NCI-H1092 treated with DMSO at 0.1 percent for 48 hours (cell line): ENCODE data around the gene HYLS1.
A peak's percentile ranks its signal among the peaks of the same experiment; 100 is the strongest.
"Not testable (repeated sequence)": the region's sequence is repeated elsewhere in the genome, so short reads cannot be mapped to it uniquely, and the experiment has no call there.

Source experiments
- DNase-seq: peaks from one replicate; lab custom pipeline; 2025; lab: John Stamatoyannopoulos, UW

The HYLS1 gene

GRCh38 chr11:125903711-125904659 is 16.5 kb downstream of the HYLS1 start, which contains the start of gene DDX25:
DDX25 (plus strand) TSS chr11:125904508; CDS start chr11:125904518, 10 bp downstream.
- DNase-seq, result peak; percentile 81

- DNase-seq, result no peak
These were observed 17.2 kb downstream of the HYLS1 start for GRCh38 chr11:125904678-125905077.

GRCh38 chr11:125910226-125910849 is 22.9 kb downstream of the HYLS1 start:
- no peak for DNase-seq

GRCh38 chr11:125914601-125915000 is 27.1 kb downstream of the HYLS1 start:
- DNase-seq, result not testable (repeated sequence)

- DNase-seq, result no peak
These were observed 29.3 kb downstream of the HYLS1 start for GRCh38 chr11:125916683-125917347.

- no peak for DNase-seq
These were observed 30.8 kb downstream of the HYLS1 start for GRCh38 chr11:125918140-125918840.

GRCh38 chr11:125921042-125921441 is 33.6 kb downstream of the HYLS1 start:
- no peak for DNase-seq

GRCh38 chr11:125922156-125922555 is 34.7 kb downstream of the HYLS1 start:
- DNase-seq, result no peak

GRCh38 chr11:125923012-125923579 is 35.6 kb downstream of the HYLS1 start:
- peak; percentile 81 for DNase-seq

- no peak for DNase-seq
These were observed 36.2 kb downstream of the HYLS1 start for GRCh38 chr11:125923633-125924032.

- no peak for DNase-seq
These were observed 37.0 kb downstream of the HYLS1 start for GRCh38 chr11:125924384-125925007.

GRCh38 chr11:125925247-125925740 is 37.8 kb downstream of the HYLS1 start:
- peak; percentile 54 for DNase-seq

GRCh38 chr11:125925804-125926203 is 38.3 kb downstream of the HYLS1 start:
- DNase-seq, result peak; percentile 54

GRCh38 chr11:125926682-125927081 is 39.2 kb downstream of the HYLS1 start:
- DNase-seq, result no peak

GRCh38 chr11:125929445-125930075 is 42.1 kb downstream of the HYLS1 start:
- DNase-seq, result no peak

GRCh38 chr11:125930076-125930450 is 42.6 kb downstream of the HYLS1 start:
- no peak for DNase-seq

- no peak for DNase-seq
These were observed 43.6 kb downstream of the HYLS1 start for GRCh38 chr11:125931116-125931515.

- no peak for DNase-seq
These were observed 44.2 kb downstream of the HYLS1 start for GRCh38 chr11:125931668-125932067.

GRCh38 chr11:125932301-125932700 is 44.8 kb downstream of the HYLS1 start:
- no peak for DNase-seq

- DNase-seq, result no peak
These were observed 45.8 kb downstream of the HYLS1 start for GRCh38 chr11:125933030-125933813.
